HG02970 (cell line): ENCODE measurements around the gene MIDN.
"Not testable (repeated sequence)": the region's sequence is repeated elsewhere in the genome, so short reads cannot be mapped to it uniquely, and the experiment has no call there.

Experiments used
- ATAC-seq: cut with Tn5 transposase; IDR thresholded peaks from one replicate; pipeline ENCODE4 v1.9.1; 2021; ENCODE audit warnings: mild to moderate bottlenecking, moderate library complexity, moderate number of reproducible peaks; ENCODE audit not compliant: unreplicated experiment, low FRiP score

The MIDN gene

GRCh38 chr19:1244693-1245451 is 3.5 kb upstream of the MIDN start:
- no peak for ATAC-seq

GRCh38 chr19:1245494-1246264 is 2.7 kb upstream of the MIDN start:
- no peak for ATAC-seq

GRCh38 chr19:1246265-1247087 is 1.9 kb upstream of the MIDN start:
- not testable (repeated sequence) for ATAC-seq

GRCh38 chr19:1247748-1248138 is 640 bp upstream of the MIDN start:
- ATAC-seq: no peak

- peak; percentile 31 for ATAC-seq
These were observed 459 bp downstream of the MIDN start for GRCh38 chr19:1248786-1249297.

- ATAC-seq: peak; percentile 41
These were observed 1.1 kb downstream of the MIDN start for GRCh38 chr19:1249298-1249989.

GRCh38 chr19:1249990-1250436 is 1.6 kb downstream of the MIDN start:
- no peak for ATAC-seq

- ATAC-seq: no peak
These were observed 2.3 kb downstream of the MIDN start for GRCh38 chr19:1250437-1251260.

- no peak for ATAC-seq
These were observed 3.2 kb downstream of the MIDN start for GRCh38 chr19:1251330-1252220.

- no peak for ATAC-seq
These were observed 3.9 kb downstream of the MIDN start for GRCh38 chr19:1252221-1252820.

- no peak for ATAC-seq
These were observed 4.6 kb downstream of the MIDN start for GRCh38 chr19:1252821-1253513.

- no peak for ATAC-seq
These were observed 5.2 kb downstream of the MIDN start for GRCh38 chr19:1253514-1254080.

GRCh38 chr19:1254081-1254527 is 5.7 kb downstream of the MIDN start:
- ATAC-seq: no peak

GRCh38 chr19:1254530-1255185 is 6.3 kb downstream of the MIDN start:
- no peak for ATAC-seq

GRCh38 chr19:1255186-1256161 is 7.1 kb downstream of the MIDN start:
- no peak for ATAC-seq
